Progenitor cell of endocrine pancreas (in vitro differentiated cells): Measurements from ENCODE around the gene USP2. TPM values are rescaled to one million over a fixed set of nuclear protein-coding genes. Genes with fewer than 3 reads are reported as not detected.

ENCODE experiments used
- DNase-seq: peaks from one replicate; pipeline ENCODE4 v3.0.0; 2021; ENCODE audit warnings: low spot score; ENCODE audit not compliant: unreplicated experiment
- H3K27ac Mint-ChIP-seq: 2 replicates; pipeline ENCODE4 v1.8.0; 2021; ENCODE audit warnings: mild to moderate bottlenecking, moderate library complexity, mixed read lengths
- H3K27me3 Mint-ChIP-seq: 2 replicates; pipeline ENCODE4 v1.8.0; 2021; ENCODE audit warnings: mixed read lengths
- H3K36me3 Mint-ChIP-seq: 2 replicates; pipeline ENCODE4 v1.8.0; 2022; ENCODE audit warnings: mixed read lengths; ENCODE audit not compliant: insufficient read depth
- H3K4me1 Mint-ChIP-seq: 2 replicates; pipeline ENCODE4 v1.8.0; 2021; ENCODE audit warnings: low read depth, mixed read lengths
- H3K4me3 Mint-ChIP-seq: 2 replicates; pipeline ENCODE4 v1.8.0; 2021; ENCODE audit warnings: low read depth, mild to moderate bottlenecking, moderate library complexity, mixed read lengths
- H3K9me3 Mint-ChIP-seq: 2 replicates; pipeline ENCODE4 v1.8.0; 2021; ENCODE audit warnings: low read depth, mixed read lengths
- CTCF ChIP-seq: fragments of 200-600 bp; sonication (generic); IDR thresholded peaks from one replicate; pipeline ENCODE4 v1.5.0; 2021; ENCODE audit warnings: antibody characterized with exemption, mild to moderate bottlenecking; ENCODE audit not compliant: unreplicated experiment
- total RNA-seq: library from RNA; stranded (reverse); gene quantifications from 2 replicates; pipeline ENCODE4 v1.2.1, GENCODE V29; 2021

The USP2 gene
- total RNA-seq, 1 donor from 2014 or later: 5.1 TPM

DNA sequence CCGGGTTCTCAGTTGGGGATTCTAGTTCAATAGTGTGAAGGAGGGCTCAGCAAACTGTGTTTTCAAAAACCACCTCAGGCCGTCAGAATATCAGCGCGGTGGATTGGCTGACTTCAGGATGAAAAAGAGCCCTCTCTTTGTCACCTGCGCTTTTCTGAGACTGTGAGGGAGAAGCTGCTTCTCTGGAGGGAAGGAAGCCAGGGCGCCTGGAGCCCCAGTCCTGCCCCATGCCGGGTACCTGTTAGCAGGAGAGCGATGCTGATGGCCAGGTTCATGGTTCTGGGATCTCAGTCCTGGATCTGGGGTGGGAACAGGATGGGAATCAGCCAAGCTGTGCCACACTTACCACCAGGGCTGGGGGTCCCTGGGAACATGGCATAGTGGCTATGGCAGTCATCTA is 39.1 kb upstream of the USP2 start:
- Mint-ChIP-seq H3K4me1 (peaks cover 9% of the 10 kb centered on the region), H3K4me3 (no peak overlapping the region)

DNA sequence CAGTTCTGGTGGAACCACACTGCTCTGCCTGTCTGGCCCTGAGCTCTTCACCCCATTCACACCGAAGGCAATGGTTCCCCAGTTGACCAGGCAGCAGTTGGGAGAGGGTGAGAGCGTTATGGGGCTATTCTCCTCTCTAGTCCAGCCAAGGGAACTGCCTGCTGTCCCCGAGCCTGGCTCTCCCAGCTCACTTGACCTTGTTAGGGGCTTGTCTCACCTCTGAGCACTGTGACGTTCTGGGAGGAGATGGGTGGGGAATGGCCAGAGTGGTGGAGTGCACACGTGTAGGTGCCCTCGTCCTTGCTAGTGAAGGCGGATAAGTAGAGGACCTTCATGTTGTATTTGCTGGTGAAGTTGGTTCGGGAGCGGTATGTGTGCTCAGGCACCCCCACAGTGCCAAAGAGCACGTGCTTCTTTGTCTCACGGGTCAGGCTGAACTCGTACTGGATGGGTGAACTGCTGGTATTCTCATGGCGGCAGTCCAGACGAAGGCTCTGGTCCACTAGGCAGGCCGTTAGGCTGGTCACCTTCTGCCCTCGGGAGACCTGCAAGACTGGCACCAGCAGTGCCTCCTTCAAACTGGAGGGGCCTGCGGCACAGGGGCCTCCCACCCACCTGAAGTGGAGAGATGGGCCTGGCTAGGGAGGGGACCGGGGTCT is 38.5 kb upstream of the USP2 start:
- peaks cover 75% of the 10 kb centered on the region for H3K27me3 Mint-ChIP-seq
- DNase-seq: no peak
- no peaks in the 10 kb centered on the region for H3K36me3 Mint-ChIP-seq
- no peaks in the 10 kb centered on the region for H3K9me3 Mint-ChIP-seq
- no peak overlapping the region for H3K4me3 Mint-ChIP-seq
- no peak overlapping the region for H3K27ac Mint-ChIP-seq
- H3K4me1 Mint-ChIP-seq: peaks cover 9% of the 10 kb centered on the region
- no peak for TF ChIP-seq CTCF

More for the DNA sequence above, 39.1 kb upstream of the USP2 start:
- H3K27ac Mint-ChIP-seq: no peak overlapping the region
- no peak for TF ChIP-seq CTCF
- peaks cover 76% of the 10 kb centered on the region for H3K27me3 Mint-ChIP-seq
- DNase-seq: no peak
- H3K9me3 Mint-ChIP-seq: no peaks in the 10 kb centered on the region
- no peaks in the 10 kb centered on the region for H3K36me3 Mint-ChIP-seq

DNA sequence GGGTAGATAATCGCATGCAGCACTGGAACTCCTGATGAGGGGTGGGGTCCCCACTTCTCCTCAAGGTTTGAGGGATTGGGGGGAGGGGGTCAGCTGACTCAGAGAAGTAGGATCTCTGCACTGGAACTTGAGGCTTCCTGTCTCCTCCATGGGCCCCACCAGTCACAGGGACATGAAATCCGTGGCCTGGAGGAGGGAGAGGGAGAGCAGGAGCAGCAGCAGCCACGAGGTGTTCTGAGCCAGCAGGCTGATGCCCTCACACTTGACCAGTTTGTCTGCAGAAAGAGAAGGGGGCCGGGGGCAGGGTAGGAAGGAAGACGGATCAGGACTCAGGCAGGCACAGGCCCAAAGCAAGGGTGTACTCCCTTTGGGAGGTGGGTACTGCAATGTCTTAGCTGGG is 37.8 kb upstream of the USP2 start:
- H3K4me3 Mint-ChIP-seq: no peak overlapping the region

GRCh38 chr11:119418759-119419158 is 37.3 kb upstream of the USP2 start:
- Mint-ChIP-seq H3K4me1 (peaks cover 9% of the 10 kb centered on the region), H3K27ac (no peak overlapping the region), H3K36me3 (no peaks in the 10 kb centered on the region), H3K4me3 (no peak overlapping the region), H3K9me3 (peaks cover 4% of the 10 kb centered on the region), H3K27me3 (peaks cover 63% of the 10 kb centered on the region)
- no peak for TF ChIP-seq CTCF
- DNase-seq: no peak

More for the DNA sequence above, 37.8 kb upstream of the USP2 start:
- DNase-seq: no peak
- no peak for TF ChIP-seq CTCF
- Mint-ChIP-seq H3K4me1 (peaks cover 9% of the 10 kb centered on the region), H3K27ac (no peak overlapping the region), H3K27me3 (peaks cover 68% of the 10 kb centered on the region), H3K9me3 (peaks cover 3% of the 10 kb centered on the region), H3K36me3 (no peaks in the 10 kb centered on the region)

DNA sequence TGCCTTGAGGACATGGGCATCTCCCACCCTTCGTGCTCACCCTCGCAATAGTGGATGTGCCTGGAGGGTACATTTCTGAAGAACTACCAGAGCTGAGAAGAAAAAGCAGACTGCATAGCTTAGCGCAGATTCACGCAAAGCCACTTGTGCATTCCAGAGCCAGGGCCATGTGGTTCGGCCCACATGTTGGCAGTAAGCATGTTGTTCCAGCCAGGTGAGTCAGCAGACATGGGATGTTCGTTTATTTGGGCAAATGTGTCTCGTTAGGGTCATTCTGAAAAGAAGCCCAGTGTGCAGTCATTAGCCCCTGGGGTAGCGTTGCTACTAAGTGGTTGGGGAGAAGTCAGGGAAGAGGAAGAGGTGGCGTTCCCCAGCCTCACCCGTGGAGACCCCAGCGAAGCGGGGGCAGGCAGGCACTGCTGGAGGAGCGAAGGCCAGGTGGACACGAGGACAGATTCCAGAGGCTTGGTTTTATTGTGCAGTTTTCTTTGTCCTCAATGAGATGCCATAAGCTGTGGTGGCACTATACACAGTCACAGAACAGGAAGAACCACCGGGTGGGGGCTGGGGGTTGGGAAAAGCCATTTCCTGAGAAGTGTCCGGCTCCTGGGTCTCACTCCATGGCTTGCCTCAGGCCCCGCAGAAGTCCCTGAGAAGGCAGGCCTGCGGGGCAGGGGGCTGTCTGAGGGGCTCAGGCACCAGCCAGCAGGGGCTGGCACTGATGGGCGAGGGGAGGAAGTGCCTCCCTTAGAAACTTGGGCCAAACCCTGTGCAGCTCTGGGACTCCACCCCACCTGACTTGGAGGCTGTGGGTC is 36.4 kb upstream of the USP2 start:
- Mint-ChIP-seq H3K27ac (no peak overlapping the region), H3K36me3 (no peaks in the 10 kb centered on the region), H3K27me3 (peaks cover 57% of the 10 kb centered on the region), H3K9me3 (peaks cover 4% of the 10 kb centered on the region), H3K4me1 (peaks cover 9% of the 10 kb centered on the region), H3K4me3 (no peak overlapping the region)
- no peak for TF ChIP-seq CTCF
- no peak for DNase-seq
